Stimulated activated CD8-positive, alpha-beta memory T cell treated with anti-CD3 and anti-CD28 coated beads, Interleukin-2, amount 100 ng/mL, for 1 hour (primary cell): ENCODE measurements around the gene RAB3GAP1.
"Not testable (repeated sequence)": the region's sequence is repeated elsewhere in the genome, so short reads cannot be mapped to it uniquely, and the experiment has no call there.

Experiments used
- DNase-seq, 2 donors: peaks; one replicate each; pipeline ENCODE4 v3.0.0-alpha.2; 2020; ENCODE audit warnings: low read depth in 2 of 2

Gene RAB3GAP1

GRCh38 chr2:135052042-135052876 is at the start of gene RAB3GAP1:
RAB3GAP1 (plus strand) TSS chr2:135052292; CDS start chr2:135052308, 16 bp downstream.
- peak; percentile 77 to 82 for DNase-seq

- DNase-seq, result no peak
These were observed 49.3 kb upstream of the RAB3GAP1 start for GRCh38 chr2:135002836-135003235.

GRCh38 chr2:135004005-135004746 is 47.9 kb upstream of the RAB3GAP1 start:
- peak; percentile 39 to 45 for DNase-seq

- DNase-seq, result no peak
These were observed 46.3 kb upstream of the RAB3GAP1 start for GRCh38 chr2:135005753-135006152.

GRCh38 chr2:135009339-135009738 is 42.8 kb upstream of the RAB3GAP1 start:
- DNase-seq, result no peak

GRCh38 chr2:135010200-135010942 is 41.7 kb upstream of the RAB3GAP1 start:
- no peak for DNase-seq

- no peak for DNase-seq
These were observed 40.5 kb upstream of the RAB3GAP1 start for GRCh38 chr2:135011633-135012032.

GRCh38 chr2:135021618-135022017 is 30.5 kb upstream of the RAB3GAP1 start:
- no peak for DNase-seq

- DNase-seq, result no peak
These were observed 28.9 kb upstream of the RAB3GAP1 start for GRCh38 chr2:135022952-135023880.

- DNase-seq, result no peak
These were observed 28.1 kb upstream of the RAB3GAP1 start for GRCh38 chr2:135023886-135024485.

- DNase-seq, result no peak
These were observed 22.5 kb upstream of the RAB3GAP1 start for GRCh38 chr2:135029481-135030134.

- DNase-seq, result no peak
These were observed 21.3 kb upstream of the RAB3GAP1 start for GRCh38 chr2:135030826-135031225.

- DNase-seq, result not testable (repeated sequence)
These were observed 18.9 kb upstream of the RAB3GAP1 start for GRCh38 chr2:135033216-135033615.

GRCh38 chr2:135037831-135038230 is 14.3 kb upstream of the RAB3GAP1 start:
- no peak for DNase-seq

- peak in 1 of 2 donors; percentile 7 for DNase-seq
These were observed 8.7 kb upstream of the RAB3GAP1 start for GRCh38 chr2:135043345-135043744.

GRCh38 chr2:135047300-135047699 is 4.8 kb upstream of the RAB3GAP1 start, which contains the start of gene MAP3K19:
MAP3K19 (minus strand) TSS chr2:135047447; CDS start chr2:135024647, 22,800 bp downstream.
- DNase-seq, result no peak

GRCh38 chr2:135048122-135048521 is 4.0 kb upstream of the RAB3GAP1 start:
- DNase-seq, result no peak

- no peak for DNase-seq
These were observed 2.0 kb upstream of the RAB3GAP1 start for GRCh38 chr2:135050132-135050531.

GRCh38 chr2:135050684-135051083 is 1.4 kb upstream of the RAB3GAP1 start:
- DNase-seq, result no peak

- DNase-seq, result no peak
These were observed 944 bp downstream of the RAB3GAP1 start for GRCh38 chr2:135052997-135053474.
